ENCODE measurements around the gene MMP8. TPM values are rescaled to one million over a fixed set of nuclear protein-coding genes. Genes with fewer than 3 reads are reported as not detected.

The MMP8 gene
- total and polyA plus RNA-seq, 2 experiments from 2014 or later = not detected

- Mint-ChIP-seq H3K27ac (no peak overlapping the region), H3K4me1 (0 out of 3 replicates have a peak, but pooled peaks cover 3% of the 10 kb centered on the region), H3K36me3 (ENCODE audit: low read depth) (no peaks in the 10 kb centered on the region), H3K27me3 (ENCODE audit: insufficient read depth, low read depth, poor library complexity) (no peaks in the 10 kb centered on the region), H3K9me3 (no peaks in the 10 kb centered on the region), H3K4me3 (no peak overlapping the region)
- Histone ChIP-seq H3K36me3 (ENCODE audit: insufficient read depth) (no peaks in the 10 kb centered on the region), H2AFZ (no peak overlapping the region), H3K4me1 (ENCODE audit: insufficient read depth) (no peaks in the 10 kb centered on the region), H3K79me2 (replicated peaks; ENCODE audit: insufficient read depth) (no peaks in the 10 kb centered on the region), H3F3A (replicated peaks; ENCODE audit: low read depth) (no peaks in the 10 kb centered on the region), H3K27me3 (ENCODE audit: insufficient read depth) (no peaks in the 10 kb centered on the region), H3K4me2 (no peak overlapping the region), H3K27ac (ENCODE audit: low read depth) (no peak overlapping the region), H3K9me2 (ENCODE audit: insufficient read depth) (peaks cover 16% of the 10 kb centered on the region; the same call in 1 of the 2 replicates), H4K20me1 (replicated peaks; ENCODE audit: insufficient read depth) (no peaks in the 10 kb centered on the region), H3K4me3 (no peak overlapping the region)
- DNase-seq (ENCODE audit: low spot score) = no peak
- no peak for ATAC-seq
- TF ChIP-seq CREB1 (CRISPR knock-in tag; IDR thresholded peaks at IDR 0.05; ENCODE audit: low read depth) (no peak), ZNF114 (CRISPR knock-in tag; IDR thresholded peaks at IDR 0.05) (no peak), JUNB (IDR thresholded peaks at IDR 0.05; ENCODE audit: unreplicated experiment) (no peak), POLR2AphosphoS5 (IDR thresholded peaks at IDR 0.05; ENCODE audit: low read depth) (no peak), CTCF (conservative IDR thresholded peaks at IDR 0.05; ENCODE audit: low read depth in 2 of 2) (no peak), ZNF331 (CRISPR knock-in tag; IDR thresholded peaks at IDR 0.05; ENCODE audit: low read depth) (no peak), EZH2 (IDR thresholded peaks at IDR 0.05; ENCODE audit: low read depth, unreplicated experiment) (no peak)
Observed at GRCh38 chr11:102722821-102723220, 1.9 kb downstream of the MMP8 start.

GRCh38 chr11:102719620-102720277, 5.0 kb downstream of the MMP8 start:
- H3K27ac ChIP-seq (ENCODE audit: low read depth) = no peak overlapping the region
- no peaks in the 10 kb centered on the region for H3F3A ChIP-seq (replicated peaks; ENCODE audit: low read depth)
- H3K27ac Mint-ChIP-seq = no peak overlapping the region
- H3K4me2 ChIP-seq = no peak overlapping the region
- H4K20me1 ChIP-seq (replicated peaks; ENCODE audit: insufficient read depth) = no peaks in the 10 kb centered on the region
- H3K4me1 Mint-ChIP-seq = 0 out of 3 replicates have a peak, but pooled peaks cover 3% of the 10 kb centered on the region
- H3K4me3 ChIP-seq = no peak overlapping the region
- H3K79me2 ChIP-seq (replicated peaks; ENCODE audit: insufficient read depth) = no peaks in the 10 kb centered on the region
- DNase-seq (ENCODE audit: low spot score) = no peak
- peaks cover 16% of the 10 kb centered on the region; the same call in 1 of the 2 replicates for H3K9me2 ChIP-seq (ENCODE audit: insufficient read depth)
- no peaks in the 10 kb centered on the region for H3K27me3 Mint-ChIP-seq (ENCODE audit: insufficient read depth, low read depth, poor library complexity)
- H3K4me3 Mint-ChIP-seq = no peak overlapping the region
- H3K36me3 Mint-ChIP-seq (ENCODE audit: low read depth) = no peaks in the 10 kb centered on the region
- no peak overlapping the region for H2AFZ ChIP-seq
- H3K27me3 ChIP-seq (ENCODE audit: insufficient read depth) = no peaks in the 10 kb centered on the region
- H3K9me3 Mint-ChIP-seq = no peaks in the 10 kb centered on the region
- H3K4me1 ChIP-seq (ENCODE audit: insufficient read depth) = no peaks in the 10 kb centered on the region
- H3K36me3 ChIP-seq (ENCODE audit: insufficient read depth) = no peaks in the 10 kb centered on the region
- ATAC-seq = no peak
- TF ChIP-seq CTCF (conservative IDR thresholded peaks at IDR 0.05; ENCODE audit: low read depth in 2 of 2) (no peak), EZH2phosphoT487 (IDR thresholded peaks at IDR 0.05; ENCODE audit: unreplicated experiment) (no peak), CREB1 (CRISPR knock-in tag; IDR thresholded peaks at IDR 0.05; ENCODE audit: low read depth) (no peak), ZNF114 (CRISPR knock-in tag; IDR thresholded peaks at IDR 0.05) (no peak), STAT1 (IDR thresholded peaks at IDR 0.05; ENCODE audit: unreplicated experiment) (no peak), REST (IDR thresholded peaks at IDR 0.05; ENCODE audit: unreplicated experiment) (no peak), EZH2 (IDR thresholded peaks at IDR 0.05; ENCODE audit: low read depth, unreplicated experiment) (no peak), ETS1 (IDR thresholded peaks at IDR 0.05) (no peak), ZNF331 (CRISPR knock-in tag; IDR thresholded peaks at IDR 0.05; ENCODE audit: low read depth) (no peak), POLR2AphosphoS5 (IDR thresholded peaks at IDR 0.05; ENCODE audit: low read depth) (no peak), JUNB (IDR thresholded peaks at IDR 0.05; ENCODE audit: unreplicated experiment) (no peak)
